ENCODE measurements around the gene MAN2A2. TPM values are rescaled to one million over a fixed set of nuclear protein-coding genes. Genes with fewer than 3 reads are reported as not detected.

Gene MAN2A2
- total RNA-seq, 4 donors from 2014 or later: 76.2 to 188 (median 141) TPM

- TF ChIP-seq POLR2A (IDR thresholded peaks at IDR 0.05) (no peak), CTCF (IDR thresholded peaks at IDR 0.05) (no peak)
- DNase-seq: no peak
- Histone ChIP-seq H3K4me3 (no peak overlapping the region), H3K4me1 (no peaks in the 10 kb centered on the region), H3K9me3 (no peaks in the 10 kb centered on the region), H3K27ac (no peak overlapping the region), H3K27me3 (no peaks in the 10 kb centered on the region), H3K36me3 (peaks cover 0 to 98% (median 0%) of the 10 kb centered on the region in 3 donors)
These were observed 6.9 kb downstream of the MAN2A2 start for GRCh38 chr15:90909976-90910375.

- no peak for TF ChIP-seq POLR2A (IDR thresholded peaks at IDR 0.05)
- TF ChIP-seq CTCF (IDR thresholded peaks at IDR 0.05): no peak
- DNase-seq: no peak
- Histone ChIP-seq H3K4me3 (no peak overlapping the region), H3K4me1 (no peaks in the 10 kb centered on the region), H3K36me3 (peaks cover 0 to 98% (median 0%) of the 10 kb centered on the region in 3 donors), H3K9me3 (no peaks in the 10 kb centered on the region), H3K27ac (no peak overlapping the region), H3K27me3 (no peaks in the 10 kb centered on the region)
These were observed 7.6 kb downstream of the MAN2A2 start for GRCh38 chr15:90910441-90911301.

DNA sequence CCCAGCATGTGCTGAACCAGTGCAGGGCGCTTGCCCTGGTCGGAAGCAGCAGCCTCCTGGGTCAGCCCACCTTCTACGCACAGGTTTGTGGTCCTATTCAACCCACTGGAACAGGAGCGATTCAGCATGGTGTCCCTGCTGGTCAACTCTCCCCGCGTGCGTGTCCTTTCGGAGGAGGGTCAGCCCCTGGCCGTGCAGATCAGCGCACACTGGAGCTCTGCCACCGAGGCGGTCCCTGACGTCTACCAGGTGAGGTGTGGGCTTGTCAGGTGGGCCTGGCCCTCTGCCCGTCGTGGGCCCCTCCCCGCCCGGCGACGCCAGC, 8.2 kb downstream of the MAN2A2 start:
- no peak for TF ChIP-seq CTCF (IDR thresholded peaks at IDR 0.05)
- TF ChIP-seq POLR2A (IDR thresholded peaks at IDR 0.05): no peak
- no peak for DNase-seq
- peaks cover 0 to 97% (median 0%) of the 10 kb centered on the region in 3 donors for H3K36me3 ChIP-seq

DNA sequence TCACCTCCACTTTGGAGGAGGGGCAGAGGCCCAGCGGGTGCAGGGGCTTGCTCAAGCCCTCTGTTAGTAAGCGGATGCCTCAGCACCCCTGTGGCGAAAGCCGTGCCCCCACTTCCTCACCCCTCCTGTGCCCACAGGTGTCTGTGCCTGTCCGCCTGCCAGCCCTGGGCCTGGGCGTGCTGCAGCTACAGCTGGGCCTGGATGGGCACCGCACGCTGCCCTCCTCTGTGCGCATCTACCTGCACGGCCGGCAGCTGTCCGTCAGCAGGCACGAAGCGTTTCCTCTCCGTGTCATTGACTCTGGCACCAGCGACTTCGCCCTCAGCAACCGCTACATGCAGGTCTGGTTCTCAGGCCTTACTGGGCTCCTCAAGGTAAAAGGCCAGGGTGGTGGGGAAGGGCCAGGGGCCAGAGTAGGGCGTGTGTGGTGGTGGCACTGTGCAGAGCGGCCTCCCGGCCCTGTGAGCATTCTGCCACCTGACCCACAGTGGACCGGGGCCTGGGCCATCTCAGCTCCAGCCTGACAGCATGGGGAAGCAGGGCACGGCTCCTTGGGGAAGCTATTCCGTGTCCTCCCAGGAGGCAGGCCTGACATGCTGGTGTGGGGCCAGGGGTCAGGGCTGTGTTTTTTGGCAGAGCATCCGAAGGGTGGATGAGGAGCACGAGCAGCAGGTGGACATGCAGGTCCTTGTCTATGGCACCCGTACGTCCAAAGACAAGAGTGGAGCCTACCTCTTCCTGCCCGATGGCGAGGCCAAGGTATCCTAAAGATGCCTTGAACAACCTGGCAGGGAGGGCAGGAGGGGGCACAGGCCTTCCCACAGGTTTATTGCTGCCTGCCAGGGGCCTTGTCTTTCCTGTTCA, 9.0 kb downstream of the MAN2A2 start:
- no peaks in the 10 kb centered on the region for H3K9me3 ChIP-seq
- TF ChIP-seq POLR2A (IDR thresholded peaks at IDR 0.05) (no peak), CTCF (IDR thresholded peaks at IDR 0.05) (no peak)

More for the DNA sequence above, 8.2 kb downstream of the MAN2A2 start:
- Histone ChIP-seq H3K4me3 (no peak overlapping the region), H3K27me3 (no peaks in the 10 kb centered on the region), H3K27ac (no peak overlapping the region), H3K9me3 (no peaks in the 10 kb centered on the region), H3K4me1 (no peaks in the 10 kb centered on the region)

GRCh38 chr15:90912770-90913075, 9.6 kb downstream of the MAN2A2 start:
- Histone ChIP-seq H3K4me1 (no peaks in the 10 kb centered on the region), H3K27ac (no peak overlapping the region), H3K27me3 (no peaks in the 10 kb centered on the region), H3K36me3 (peaks cover 0 to 97% (median 0%) of the 10 kb centered on the region in 3 donors), H3K9me3 (no peaks in the 10 kb centered on the region), H3K4me3 (no peak overlapping the region)
- no peak for DNase-seq
- TF ChIP-seq CTCF (IDR thresholded peaks at IDR 0.05): no peak
- no peak for TF ChIP-seq POLR2A (IDR thresholded peaks at IDR 0.05)

More for the DNA sequence above, 9.0 kb downstream of the MAN2A2 start:
- Histone ChIP-seq H3K4me1 (no peaks in the 10 kb centered on the region), H3K27ac (no peak overlapping the region), H3K27me3 (no peaks in the 10 kb centered on the region), H3K4me3 (no peak overlapping the region), H3K36me3 (peaks cover 0 to 97% (median 0%) of the 10 kb centered on the region in 3 donors)
- DNase-seq: no peak

Measured in Peyer's patch (tissue), 4 donors.